ENCODE results near the gene RAD54L.
"Not testable (repeated sequence)": the region's sequence is repeated elsewhere in the genome, so short reads cannot be mapped to it uniquely, and the experiment has no call there.

Gene RAD54L

DNA sequence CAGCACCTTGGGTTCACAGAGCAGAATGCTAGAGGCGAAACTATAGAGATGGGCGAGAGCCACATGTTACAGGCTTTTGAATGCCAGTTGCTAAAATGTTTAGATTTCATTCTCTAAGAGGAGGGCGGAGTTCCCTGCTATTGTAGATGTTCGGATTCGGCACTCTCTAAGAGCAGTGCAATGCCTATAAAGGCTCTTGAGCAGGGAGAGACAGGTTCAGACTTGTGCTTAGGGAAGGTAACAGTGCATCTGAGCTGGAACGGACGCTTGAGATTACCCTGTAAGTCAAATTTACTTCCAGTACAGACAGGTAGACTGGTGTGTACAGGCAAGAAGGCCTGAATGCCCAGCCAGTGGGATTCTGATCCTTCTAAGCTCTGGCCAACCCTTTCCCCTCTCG is 29.1 kb upstream of the RAD54L start:
- no peak overlapping the region for H3K4me3 ChIP-seq (ENCODE audit: low read length)
- no peaks in the 10 kb centered on the region for H3K9me3 ChIP-seq (ENCODE audit: insufficient read depth, low read length)
- no peaks in the 10 kb centered on the region for H4K20me1 ChIP-seq (ENCODE audit: insufficient read depth, low read length)
- H2AFZ ChIP-seq (ENCODE audit: low read depth, low read length): no peak overlapping the region
- H3K36me3 ChIP-seq (replicated peaks; ENCODE audit: low read depth, low read length): no peaks in the 10 kb centered on the region
- no peak overlapping the region for H3K27ac ChIP-seq (ENCODE audit: low read length)
- H3K4me2 ChIP-seq (ENCODE audit: low read length): no peak overlapping the region
- no peaks in the 10 kb centered on the region for H3K27me3 ChIP-seq (ENCODE audit: low read depth, low read length)
- TF ChIP-seq, protein P1, sequence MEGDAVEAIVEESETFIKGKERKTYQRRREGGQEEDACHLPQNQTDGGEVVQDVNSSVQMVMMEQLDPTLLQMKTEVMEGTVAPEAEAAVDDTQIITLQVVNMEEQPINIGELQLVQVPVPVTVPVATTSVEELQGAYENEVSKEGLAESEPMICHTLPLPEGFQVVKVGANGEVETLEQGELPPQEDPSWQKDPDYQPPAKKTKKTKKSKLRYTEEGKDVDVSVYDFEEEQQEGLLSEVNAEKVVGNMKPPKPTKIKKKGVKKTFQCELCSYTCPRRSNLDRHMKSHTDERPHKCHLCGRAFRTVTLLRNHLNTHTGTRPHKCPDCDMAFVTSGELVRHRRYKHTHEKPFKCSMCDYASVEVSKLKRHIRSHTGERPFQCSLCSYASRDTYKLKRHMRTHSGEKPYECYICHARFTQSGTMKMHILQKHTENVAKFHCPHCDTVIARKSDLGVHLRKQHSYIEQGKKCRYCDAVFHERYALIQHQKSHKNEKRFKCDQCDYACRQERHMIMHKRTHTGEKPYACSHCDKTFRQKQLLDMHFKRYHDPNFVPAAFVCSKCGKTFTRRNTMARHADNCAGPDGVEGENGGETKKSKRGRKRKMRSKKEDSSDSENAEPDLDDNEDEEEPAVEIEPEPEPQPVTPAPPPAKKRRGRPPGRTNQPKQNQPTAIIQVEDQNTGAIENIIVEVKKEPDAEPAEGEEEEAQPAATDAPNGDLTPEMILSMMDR (IDR thresholded peaks at IDR 0.05; ENCODE audit: low read depth, low read length): no peak
- TF ChIP-seq EZH2phosphoT487 (IDR thresholded peaks at IDR 0.05; ENCODE audit: low read depth): no peak
- H3K79me2 ChIP-seq (ENCODE audit: low read length): no peaks in the 10 kb centered on the region
- no peak overlapping the region for H3K9ac ChIP-seq (ENCODE audit: low read length)
- no peaks in the 10 kb centered on the region for H3K4me1 ChIP-seq (ENCODE audit: low read length)

DNA sequence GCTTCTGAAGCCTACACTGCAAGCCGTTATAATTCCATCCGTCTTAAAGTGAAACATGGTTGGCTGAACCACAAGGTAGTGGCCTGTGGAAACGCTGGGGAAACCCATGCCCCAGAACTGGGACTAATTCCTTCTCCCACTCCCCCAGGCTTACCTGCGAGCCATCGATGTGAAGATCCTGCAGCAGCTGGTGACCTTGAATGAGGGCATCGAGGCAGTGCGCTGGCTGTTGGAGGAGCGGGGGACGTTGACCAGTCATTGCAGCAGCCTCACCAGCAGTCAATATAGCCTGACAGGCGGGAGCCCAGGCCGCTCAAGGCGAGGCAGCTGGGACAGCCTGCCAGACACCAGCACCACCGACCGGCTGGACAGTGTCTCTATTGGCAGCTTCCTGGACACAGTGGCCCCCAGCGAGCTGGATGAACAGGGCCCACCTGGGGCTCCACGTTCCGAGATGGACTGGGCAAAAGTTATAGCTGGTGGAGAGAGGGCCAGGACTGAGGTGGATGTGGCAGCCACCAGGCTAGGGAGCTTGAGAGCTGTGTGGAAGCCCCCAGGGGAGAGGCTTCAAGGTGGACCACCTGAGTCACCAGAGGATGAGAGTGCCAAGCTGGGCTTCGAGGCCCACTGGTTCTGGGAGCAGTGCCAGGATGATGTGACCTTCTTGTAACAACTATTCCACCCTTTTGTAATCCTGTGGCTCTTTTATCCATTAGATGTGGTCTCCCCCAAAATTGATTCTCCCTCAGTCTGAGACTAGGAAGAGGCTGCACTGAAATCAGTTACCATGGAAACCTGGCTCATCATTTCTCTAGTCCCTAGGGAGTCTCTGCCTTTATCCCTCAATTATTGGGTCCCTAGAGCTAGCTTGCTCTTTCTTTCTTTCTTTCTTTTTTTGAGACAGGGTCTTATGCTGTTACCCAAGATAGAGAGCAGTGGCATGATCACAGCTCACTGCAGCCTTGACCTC is 27.7 kb upstream of the RAD54L start:
- Histone ChIP-seq H3K4me1 (ENCODE audit: low read length) (peaks cover 4% of the 10 kb centered on the region), H3K36me3 (replicated peaks; ENCODE audit: low read depth, low read length) (no peaks in the 10 kb centered on the region), H3K9me3 (ENCODE audit: insufficient read depth, low read length) (no peaks in the 10 kb centered on the region), H3K9ac (ENCODE audit: low read length) (no peak overlapping the region), H3K4me3 (ENCODE audit: low read length) (no peak overlapping the region), H3K27me3 (ENCODE audit: low read depth, low read length) (no peaks in the 10 kb centered on the region), H3K79me2 (ENCODE audit: low read length) (no peaks in the 10 kb centered on the region), H3K4me2 (ENCODE audit: low read length) (no peak overlapping the region), H3K27ac (ENCODE audit: low read length) (no peak overlapping the region), H2AFZ (ENCODE audit: low read depth, low read length) (no peak overlapping the region), H4K20me1 (ENCODE audit: insufficient read depth, low read length) (no peaks in the 10 kb centered on the region)
- TF ChIP-seq, protein P1 (IDR thresholded peaks at IDR 0.05; ENCODE audit: low read depth, low read length): no peak
- TF ChIP-seq EZH2phosphoT487 (IDR thresholded peaks at IDR 0.05; ENCODE audit: low read depth): no peak

DNA sequence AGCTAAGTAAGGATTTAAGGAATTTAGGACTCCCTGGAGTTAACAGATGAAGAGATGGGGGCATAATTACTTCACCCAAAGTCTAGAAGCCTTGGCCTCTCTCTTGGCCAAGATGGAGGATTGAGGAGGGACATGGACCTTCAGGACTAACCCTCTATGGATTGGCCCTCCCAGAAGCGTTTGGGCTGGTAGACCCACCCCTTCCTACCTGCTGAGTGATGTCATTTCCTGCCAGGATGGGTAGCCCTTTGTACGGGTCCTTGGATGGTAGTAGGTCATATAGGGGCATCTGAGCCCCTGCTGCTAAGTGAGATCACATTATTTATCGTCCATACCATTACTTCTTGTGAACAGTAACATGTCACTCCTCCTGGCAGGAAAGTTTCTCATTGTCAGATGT is 26.8 kb upstream of the RAD54L start:
- Histone ChIP-seq H2AFZ (ENCODE audit: low read depth, low read length) (no peak overlapping the region), H3K27me3 (ENCODE audit: low read depth, low read length) (no peaks in the 10 kb centered on the region), H3K36me3 (replicated peaks; ENCODE audit: low read depth, low read length) (no peaks in the 10 kb centered on the region), H3K4me1 (ENCODE audit: low read length) (peaks cover 4% of the 10 kb centered on the region), H3K27ac (ENCODE audit: low read length) (no peak overlapping the region), H3K9ac (ENCODE audit: low read length) (no peak overlapping the region), H3K4me3 (ENCODE audit: low read length) (no peak overlapping the region), H3K9me3 (ENCODE audit: insufficient read depth, low read length) (no peaks in the 10 kb centered on the region), H4K20me1 (ENCODE audit: insufficient read depth, low read length) (no peaks in the 10 kb centered on the region), H3K79me2 (ENCODE audit: low read length) (no peaks in the 10 kb centered on the region), H3K4me2 (ENCODE audit: low read length) (no peak overlapping the region)
- TF ChIP-seq EZH2phosphoT487 (IDR thresholded peaks at IDR 0.05; ENCODE audit: low read depth): no peak
- TF ChIP-seq, protein P1 (IDR thresholded peaks at IDR 0.05; ENCODE audit: low read depth, low read length): no peak

DNA sequence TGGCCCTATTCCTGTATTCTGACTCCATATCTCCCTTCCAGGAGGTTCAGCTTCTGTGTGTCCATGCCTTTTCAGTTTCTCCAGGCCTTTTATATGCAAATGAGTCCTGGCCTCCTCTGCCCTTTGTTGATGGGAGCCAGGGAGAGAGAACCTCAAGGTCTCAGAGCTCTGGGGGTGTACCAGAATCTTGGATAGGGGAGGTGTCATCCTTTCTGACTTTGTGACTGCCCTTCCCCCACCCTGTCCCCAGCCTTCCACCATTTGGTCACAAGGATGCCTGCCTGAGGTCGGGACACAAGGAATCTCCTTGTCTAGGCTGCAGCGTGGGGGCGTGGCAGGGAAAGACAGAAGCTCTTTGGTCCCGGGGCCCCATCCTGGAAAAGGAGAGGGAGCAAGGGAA is 25.8 kb upstream of the RAD54L start:
- no peaks in the 10 kb centered on the region for H3K27me3 ChIP-seq (ENCODE audit: low read depth, low read length)
- peaks cover 4% of the 10 kb centered on the region for H3K4me1 ChIP-seq (ENCODE audit: low read length)
- no peaks in the 10 kb centered on the region for H3K9me3 ChIP-seq (ENCODE audit: insufficient read depth, low read length)
- TF ChIP-seq, protein P1 (IDR thresholded peaks at IDR 0.05; ENCODE audit: low read depth, low read length): no peak
- TF ChIP-seq EZH2phosphoT487 (IDR thresholded peaks at IDR 0.05; ENCODE audit: low read depth): no peak
- no peak overlapping the region for H3K4me2 ChIP-seq (ENCODE audit: low read length)
- H4K20me1 ChIP-seq (ENCODE audit: insufficient read depth, low read length): no peaks in the 10 kb centered on the region
- no peaks in the 10 kb centered on the region for H3K79me2 ChIP-seq (ENCODE audit: low read length)
- H3K36me3 ChIP-seq (replicated peaks; ENCODE audit: low read depth, low read length): no peaks in the 10 kb centered on the region
- no peak overlapping the region for H3K9ac ChIP-seq (ENCODE audit: low read length)
- H2AFZ ChIP-seq (ENCODE audit: low read depth, low read length): no peak overlapping the region
- no peak overlapping the region for H3K4me3 ChIP-seq (ENCODE audit: low read length)
- H3K27ac ChIP-seq (ENCODE audit: low read length): no peak overlapping the region

DNA sequence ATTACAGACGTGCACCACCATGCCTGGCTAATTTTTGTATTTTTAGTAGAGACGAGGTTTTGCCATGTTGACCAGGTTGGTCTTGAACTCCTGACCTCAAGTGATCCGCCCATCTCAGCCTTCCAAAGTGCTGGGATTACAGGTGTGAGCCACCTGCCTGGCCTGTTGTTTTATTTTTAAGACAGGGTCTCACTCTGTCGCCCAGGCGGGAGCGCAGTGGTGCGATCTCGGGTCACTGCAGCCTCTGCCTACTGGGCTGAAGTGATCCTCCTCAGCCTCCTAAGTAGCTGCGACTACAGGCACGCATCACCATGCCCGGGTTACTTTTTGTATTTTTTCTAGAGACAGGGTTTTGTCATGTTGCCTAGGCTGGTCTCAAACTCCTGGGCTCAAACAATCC is 24.5 kb upstream of the RAD54L start:
- H3K36me3 ChIP-seq (replicated peaks; ENCODE audit: low read depth, low read length); H3K27me3 ChIP-seq (ENCODE audit: low read depth, low read length); H3K27ac ChIP-seq (ENCODE audit: low read length); H3K9me3 ChIP-seq (ENCODE audit: insufficient read depth, low read length); H3K4me3 ChIP-seq (ENCODE audit: low read length); H3K4me1 ChIP-seq (ENCODE audit: low read length); H3K9ac ChIP-seq (ENCODE audit: low read length); H3K79me2 ChIP-seq (ENCODE audit: low read length); H4K20me1 ChIP-seq (ENCODE audit: insufficient read depth, low read length): not testable (repeated sequence)
- peak overlapping the region; percentile 65 for H3K4me2 ChIP-seq (ENCODE audit: low read length)
- peak overlapping the region; percentile 87; the same call in 1 of the 2 replicates for H2AFZ ChIP-seq (ENCODE audit: low read depth, low read length)

Data from OCI-LY3 (cell line).